Stomach smooth muscle (tissue), 2 donors: ENCODE results near the gene DNAH9.

ENCODE experiments used
- H3K27ac ChIP-seq: one replicate; pipeline ENCODE4 v1.7.0; 2013; ENCODE audit warnings: mild to moderate bottlenecking, low read length, inconsistent platforms
- H3K27me3 ChIP-seq, 2 donors: one replicate each; pipeline ENCODE4 v1.7.0; 2013; ENCODE audit warnings: low read length in 2 of 2; ENCODE audit not compliant: insufficient read depth in 2 of 2, control insufficient read depth in 1 of 2
- H3K36me3 ChIP-seq, 2 donors: one replicate each; pipeline ENCODE4 v1.7.0; 2013; ENCODE audit warnings: low read length in 2 of 2; ENCODE audit not compliant: control insufficient read depth in 2 of 2, insufficient read depth in 2 of 2
- H3K4me1 ChIP-seq: one replicate; pipeline ENCODE4 v1.7.0; 2013; ENCODE audit warnings: low read length; ENCODE audit not compliant: control insufficient read depth, insufficient read depth
- H3K4me3 ChIP-seq, 2 donors: one replicate each; pipeline ENCODE4 v1.7.0; 2013; ENCODE audit warnings: low read length in 2 of 2
- H3K9ac ChIP-seq, 2 donors: one replicate each; pipeline ENCODE4 v1.7.0; 2013; ENCODE audit warnings: low read length in 2 of 2, mild to moderate bottlenecking in 1 of 2
- H3K9me3 ChIP-seq, 2 donors: one replicate each; pipeline ENCODE4 v1.7.0; 2013; ENCODE audit warnings: low read length in 2 of 2; ENCODE audit not compliant: control insufficient read depth in 2 of 2
- donor health status: healthy.
- donor health status: Pancreatic carcinoma.

DNAH9 gene

GRCh38 chr17:11598274-11599221 is at the start of gene DNAH9:
DNAH9 (plus strand) TSS chr17:11598470; CDS start chr17:11598499, 29 bp downstream.
- Histone ChIP-seq H3K9me3 (peaks cover 0 to 4% of the 10 kb centered on the region in 2 donors), H3K36me3 (no peaks in the 10 kb centered on the region), H3K27me3 (peaks cover 0 to 2% of the 10 kb centered on the region in 2 donors), H3K9ac (peak within 1 kb of the TSS; percentile 5 to 45), H3K27ac (no peak within 1 kb of the TSS), H3K4me3 (peak within 1 kb of the TSS; percentile 60 to 72), H3K4me1 (peaks cover 4% of the 10 kb centered on the region)

GRCh38 chr17:11550431-11550830 is 47.8 kb upstream of the DNAH9 start:
- no peak overlapping the region for H3K9ac ChIP-seq
- no peaks in the 10 kb centered on the region for H3K27me3 ChIP-seq
- no peak overlapping the region for H3K4me3 ChIP-seq
- no peaks in the 10 kb centered on the region for H3K36me3 ChIP-seq
- no peak overlapping the region for H3K27ac ChIP-seq
- H3K9me3 ChIP-seq = peaks cover 0 to 2% of the 10 kb centered on the region in 2 donors
- no peaks in the 10 kb centered on the region for H3K4me1 ChIP-seq

GRCh38 chr17:11551442-11551841 is 46.8 kb upstream of the DNAH9 start:
- Histone ChIP-seq H3K4me3 (no peak overlapping the region), H3K36me3 (no peaks in the 10 kb centered on the region), H3K9me3 (peaks cover 3 to 5% of the 10 kb centered on the region in 2 donors), H3K27me3 (no peaks in the 10 kb centered on the region), H3K27ac (no peak overlapping the region), H3K4me1 (no peaks in the 10 kb centered on the region), H3K9ac (no peak overlapping the region)

GRCh38 chr17:11553135-11553534 is 45.1 kb upstream of the DNAH9 start:
- Histone ChIP-seq H3K27me3 (no peaks in the 10 kb centered on the region), H3K27ac (no peak overlapping the region), H3K9me3 (peaks cover 3 to 5% of the 10 kb centered on the region in 2 donors), H3K4me1 (no peaks in the 10 kb centered on the region), H3K9ac (no peak overlapping the region), H3K4me3 (no peak overlapping the region), H3K36me3 (no peaks in the 10 kb centered on the region)

GRCh38 chr17:11554042-11554441 is 44.2 kb upstream of the DNAH9 start:
- H3K27ac ChIP-seq = no peak overlapping the region

GRCh38 chr17:11554542-11554941 is 43.7 kb upstream of the DNAH9 start:
- no peak overlapping the region for H3K27ac ChIP-seq
- no peaks in the 10 kb centered on the region for H3K4me1 ChIP-seq
- peaks cover 3 to 5% of the 10 kb centered on the region in 2 donors for H3K9me3 ChIP-seq
- no peak overlapping the region for H3K4me3 ChIP-seq
- H3K27me3 ChIP-seq = no peaks in the 10 kb centered on the region
- H3K9ac ChIP-seq = no peak overlapping the region
- no peaks in the 10 kb centered on the region for H3K36me3 ChIP-seq

More at GRCh38 chr17:11554042-11554441, 44.2 kb upstream of the DNAH9 start:
- Histone ChIP-seq H3K4me3 (no peak overlapping the region), H3K4me1 (no peaks in the 10 kb centered on the region), H3K36me3 (no peaks in the 10 kb centered on the region), H3K9me3 (peaks cover 3 to 5% of the 10 kb centered on the region in 2 donors), H3K9ac (no peak overlapping the region), H3K27me3 (no peaks in the 10 kb centered on the region)

GRCh38 chr17:11555530-11555929 is 42.7 kb upstream of the DNAH9 start:
- H3K36me3 ChIP-seq = no peaks in the 10 kb centered on the region

GRCh38 chr17:11557727-11558452 is 40.4 kb upstream of the DNAH9 start:
- Histone ChIP-seq H3K9me3 (peaks cover 3 to 5% of the 10 kb centered on the region in 2 donors), H3K36me3 (no peaks in the 10 kb centered on the region), H3K27me3 (no peaks in the 10 kb centered on the region), H3K9ac (no peak overlapping the region), H3K27ac (no peak overlapping the region), H3K4me3 (no peak overlapping the region), H3K4me1 (no peaks in the 10 kb centered on the region)

More at GRCh38 chr17:11555530-11555929, 42.7 kb upstream of the DNAH9 start:
- Histone ChIP-seq H3K9me3 (peaks cover 3 to 5% of the 10 kb centered on the region in 2 donors), H3K27me3 (no peaks in the 10 kb centered on the region), H3K9ac (no peak overlapping the region), H3K27ac (no peak overlapping the region), H3K4me3 (no peak overlapping the region), H3K4me1 (no peaks in the 10 kb centered on the region)

GRCh38 chr17:11558681-11559234 is 39.5 kb upstream of the DNAH9 start:
- H3K4me3 ChIP-seq = no peak overlapping the region
- no peaks in the 10 kb centered on the region for H3K36me3 ChIP-seq
- no peak overlapping the region for H3K9ac ChIP-seq
- no peaks in the 10 kb centered on the region for H3K27me3 ChIP-seq
- H3K27ac ChIP-seq = no peak overlapping the region
- no peaks in the 10 kb centered on the region for H3K4me1 ChIP-seq
- H3K9me3 ChIP-seq = peaks cover 3 to 5% of the 10 kb centered on the region in 2 donors

- Histone ChIP-seq H3K27ac (no peak overlapping the region), H3K4me1 (no peaks in the 10 kb centered on the region), H3K9ac (no peak overlapping the region), H3K36me3 (no peaks in the 10 kb centered on the region), H3K4me3 (no peak overlapping the region), H3K27me3 (no peaks in the 10 kb centered on the region), H3K9me3 (peaks cover 3 to 5% of the 10 kb centered on the region in 2 donors)
Observed at GRCh38 chr17:11559601-11560000, 38.7 kb upstream of the DNAH9 start.
